GM18870 (cell line): ENCODE results near the gene TAX1BP1.

Experiments used
- ATAC-seq: cut with Tn5 transposase; IDR thresholded peaks from one replicate; pipeline ENCODE4 v1.9.1; 2021; ENCODE audit warnings: moderate library complexity; ENCODE audit not compliant: unreplicated experiment

Gene TAX1BP1

DNA sequence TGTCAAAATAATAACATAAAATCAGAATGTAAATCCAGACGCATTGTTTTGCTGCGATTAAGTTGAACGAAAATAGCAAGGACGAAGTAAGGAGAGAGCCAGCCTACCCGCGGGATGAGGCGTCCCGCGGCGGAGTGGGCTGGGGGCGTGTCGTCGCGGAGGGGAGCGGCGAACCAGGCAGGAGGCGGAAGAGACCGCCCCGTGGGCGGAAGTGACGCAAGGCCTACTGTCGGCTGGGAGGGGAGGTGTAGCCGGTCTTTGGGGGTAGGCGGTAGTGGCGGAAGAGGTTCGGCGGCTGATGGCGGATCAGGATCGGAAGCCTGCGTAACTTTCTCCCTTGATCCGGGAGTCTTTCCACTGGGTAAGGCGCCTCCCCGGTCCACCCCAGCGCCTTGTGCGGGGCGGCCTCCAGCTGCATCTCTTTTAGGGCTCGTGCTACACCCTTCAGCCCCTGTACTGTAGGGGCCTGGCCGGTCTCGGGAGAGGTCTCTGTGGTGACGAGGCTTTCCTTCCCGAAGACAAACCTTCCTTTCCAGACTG, at the start of gene TAX1BP1:
TSS of gene TAX1BP1 (plus strand) at position 254 of the 540 bp plus-strand sequence. CDS start 8,363 bp downstream, outside the sequence.
- peak; percentile 82 for ATAC-seq

DNA sequence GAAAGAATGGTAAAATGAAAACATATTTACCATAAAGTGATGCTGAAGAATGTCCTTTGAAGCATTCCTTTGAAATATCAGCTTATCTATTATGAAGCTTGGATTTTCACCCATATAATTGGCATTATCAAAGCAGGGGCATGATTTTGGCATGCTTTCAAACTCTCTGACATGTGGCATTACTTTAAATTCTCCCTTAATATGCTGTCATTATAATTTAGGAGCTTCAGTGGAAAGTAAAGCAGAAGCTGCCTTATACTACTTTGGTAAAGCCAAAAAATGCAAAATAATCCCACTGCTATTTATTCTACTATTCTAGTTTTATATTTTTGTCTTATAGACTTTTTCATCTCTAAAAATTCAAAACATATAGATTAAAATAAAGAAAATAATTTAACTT, 49.3 kb upstream of the TAX1BP1 start:
- ATAC-seq = no peak

DNA sequence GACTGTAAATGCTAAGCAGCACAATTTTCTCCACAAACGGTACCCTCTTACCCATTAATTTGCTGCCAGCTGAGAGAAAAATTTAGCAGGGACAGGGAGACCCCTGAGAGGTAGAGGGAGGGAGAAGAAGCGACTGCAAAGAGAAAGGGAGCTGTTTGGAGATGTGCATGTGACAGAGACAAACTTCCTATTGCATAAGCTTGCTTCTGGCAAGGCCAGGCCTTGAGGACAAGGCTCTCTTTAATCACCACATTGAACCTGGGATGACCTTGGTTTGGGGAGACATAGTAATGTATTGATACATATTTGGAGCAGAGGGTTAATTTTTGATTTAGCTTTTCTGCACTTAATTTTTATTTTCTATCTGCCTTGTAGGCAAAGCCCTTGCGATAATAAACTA, 46.2 kb upstream of the TAX1BP1 start:
- ATAC-seq = no peak

DNA sequence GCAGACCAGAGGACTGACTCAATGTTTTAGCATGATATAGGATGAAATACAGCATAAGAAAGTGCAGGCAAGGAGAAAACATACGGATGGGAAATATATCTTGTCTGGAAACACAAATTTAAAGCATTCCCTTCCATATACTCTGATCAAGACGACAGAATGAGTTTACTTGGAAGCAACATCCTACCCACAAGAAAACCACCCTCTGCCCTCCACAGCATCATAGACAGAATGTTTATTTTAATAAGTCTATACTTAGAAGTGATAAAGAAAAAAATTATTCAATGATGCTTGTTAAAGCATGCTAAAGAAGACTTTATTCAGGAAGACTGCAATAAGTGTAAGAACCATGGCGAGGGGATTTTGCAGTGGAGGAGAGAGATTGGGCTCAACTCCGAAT, 44.9 kb upstream of the TAX1BP1 start:
- no peak for ATAC-seq

DNA sequence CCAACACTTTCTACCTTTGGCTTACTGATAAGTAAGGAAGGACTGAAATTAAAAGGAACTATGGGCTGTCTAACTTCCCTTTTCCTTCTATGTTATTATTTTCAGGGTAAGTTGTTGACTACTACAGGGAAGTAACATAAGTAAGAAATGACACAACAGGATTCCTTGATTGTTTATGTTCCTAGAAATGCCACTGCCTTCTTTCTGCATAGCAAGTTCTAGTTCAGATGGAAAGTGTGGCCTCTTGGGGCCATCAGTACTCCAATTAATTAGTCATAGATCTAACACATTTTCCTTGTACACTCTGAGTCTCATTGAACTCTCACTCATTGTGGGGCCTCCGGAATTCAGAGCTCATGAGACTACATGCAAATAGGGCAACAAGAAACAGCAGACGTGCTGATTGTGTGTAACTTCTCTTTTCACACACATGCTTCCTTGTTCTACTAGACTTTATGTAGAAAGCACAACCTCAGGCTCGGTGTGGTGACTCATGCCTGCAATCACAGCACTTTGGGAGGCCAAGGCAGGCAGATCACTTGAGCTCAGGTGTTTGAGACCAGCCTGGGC, 42.0 kb upstream of the TAX1BP1 start:
- ATAC-seq = peak; percentile 74

DNA sequence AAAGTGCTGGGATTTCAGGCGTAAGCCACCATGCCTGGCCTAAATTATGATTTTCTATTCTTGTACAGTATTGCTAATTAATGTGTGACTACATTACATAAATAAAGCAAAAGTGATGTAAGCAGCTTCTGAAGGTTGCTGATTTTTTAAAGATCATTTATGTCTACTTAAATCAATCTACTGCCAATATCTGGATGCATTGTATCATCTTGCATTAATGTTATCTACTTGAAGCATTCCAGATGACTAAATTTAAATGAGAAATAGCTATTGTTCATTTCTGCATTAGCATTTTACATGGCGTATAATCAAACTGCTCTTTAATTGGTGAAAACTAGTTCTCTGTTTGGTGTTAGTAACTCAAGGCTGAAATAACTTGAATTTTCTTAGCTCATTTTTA, 40.2 kb upstream of the TAX1BP1 start:
- ATAC-seq = no peak

DNA sequence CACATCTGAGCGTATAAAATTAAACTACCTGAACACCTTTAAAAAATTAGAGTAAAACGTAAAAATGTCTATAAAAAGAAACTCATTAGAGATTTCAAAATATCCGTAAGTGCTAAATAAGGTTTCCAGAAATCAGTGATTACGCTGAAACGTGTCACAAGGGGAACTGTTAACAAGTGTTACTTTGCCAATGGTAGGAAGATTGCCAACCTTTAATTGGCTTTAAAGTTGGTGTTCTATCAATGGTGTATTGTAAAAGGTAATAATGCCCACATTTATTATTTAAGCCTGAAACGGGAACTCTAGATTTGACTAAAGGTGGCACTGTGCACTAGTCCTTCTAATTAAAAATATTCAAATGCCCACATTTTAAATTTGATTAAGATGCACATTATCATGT, 39.5 kb upstream of the TAX1BP1 start:
- no peak for ATAC-seq

DNA sequence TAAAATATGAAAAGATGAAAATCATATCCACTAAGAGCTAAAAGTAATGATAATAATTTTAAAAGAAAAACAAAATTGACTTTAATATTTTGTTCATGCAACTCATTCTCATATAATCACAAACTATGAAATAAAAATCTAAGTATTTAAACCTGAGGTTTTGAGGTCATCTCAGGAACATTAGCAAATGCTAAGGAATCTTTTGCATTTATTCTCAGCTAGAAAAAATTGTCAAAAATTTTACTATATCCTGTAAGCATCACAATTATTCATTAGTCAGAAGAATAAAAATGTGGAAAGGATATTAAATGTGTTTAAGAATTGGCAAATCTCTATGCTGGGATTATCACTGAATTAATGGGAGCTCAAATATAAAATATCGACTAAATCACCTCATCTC, 36.8 kb upstream of the TAX1BP1 start:
- ATAC-seq = no peak

DNA sequence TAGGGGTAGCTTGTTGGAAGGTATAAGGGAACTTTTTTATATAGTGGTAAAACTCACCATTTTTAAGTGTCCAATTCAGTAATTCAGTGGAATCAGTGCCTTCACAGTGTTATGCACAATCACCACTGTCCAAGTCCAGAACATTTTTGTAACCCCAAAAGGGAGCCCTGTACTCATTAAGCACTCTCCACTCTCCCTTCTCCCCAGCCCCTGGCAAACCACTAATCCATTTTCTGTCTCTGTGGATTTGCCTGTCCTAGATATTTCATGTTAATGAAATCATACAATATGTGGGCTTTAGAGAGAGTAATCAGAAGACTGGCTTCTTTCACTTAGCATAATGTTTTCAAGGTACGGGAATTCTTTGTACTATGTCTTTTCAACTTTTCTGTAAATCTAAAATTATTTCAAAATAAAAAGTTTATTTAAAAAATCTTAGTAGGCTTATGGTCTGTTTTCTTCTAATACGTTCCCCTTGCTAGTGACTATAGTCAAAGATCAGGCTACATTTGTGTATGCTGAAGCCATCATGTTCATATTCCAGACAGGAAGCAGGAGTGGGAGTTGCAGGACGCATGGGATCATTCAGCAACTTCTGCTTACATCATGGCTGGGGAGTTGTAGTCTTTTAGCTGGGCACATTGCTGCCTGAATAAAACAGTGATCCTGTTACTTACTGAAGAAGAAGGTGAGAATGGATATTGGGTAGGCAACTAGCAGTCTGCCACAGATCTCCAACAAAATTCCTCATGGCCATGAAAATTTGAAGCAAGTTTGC, 35.4 kb upstream of the TAX1BP1 start:
- ATAC-seq = no peak

DNA sequence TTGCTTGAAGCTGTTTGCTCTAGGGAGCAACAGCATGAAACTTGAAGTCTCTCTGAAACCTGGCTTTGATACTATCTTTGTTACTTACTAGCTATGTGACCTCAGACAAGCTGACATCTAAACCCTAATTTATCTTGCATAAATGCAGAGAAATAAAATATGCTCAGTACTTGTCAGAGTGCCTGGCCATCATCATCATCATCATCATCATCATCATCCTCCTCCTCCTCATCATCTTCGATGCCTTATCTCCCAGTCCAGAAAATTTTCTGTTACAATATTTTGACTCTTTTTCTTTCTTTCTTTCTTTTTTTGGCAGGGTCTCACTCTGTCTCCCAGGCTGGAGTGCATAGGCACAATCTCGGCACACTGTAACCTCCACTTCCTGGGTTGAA, 34.8 kb upstream of the TAX1BP1 start:
- ATAC-seq = no peak

DNA sequence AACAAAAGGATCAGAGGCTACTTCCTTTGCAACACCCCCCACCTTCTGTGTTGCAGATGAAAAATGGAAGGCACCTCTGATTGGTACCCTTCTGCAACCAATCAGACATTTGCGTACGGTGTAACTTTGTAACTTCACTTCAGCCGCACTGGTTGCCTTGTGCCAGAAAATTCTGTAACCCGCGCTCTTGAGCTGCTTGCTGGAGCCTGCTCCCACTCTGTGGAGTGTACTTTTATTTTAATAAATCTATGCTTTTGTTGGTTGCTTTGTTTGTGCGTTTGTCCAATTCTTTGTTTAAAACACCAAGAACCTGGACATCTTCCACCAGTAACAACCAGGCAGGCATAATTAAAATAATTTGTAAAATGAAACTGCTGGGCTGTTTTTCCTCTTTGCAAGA, 31.5 kb upstream of the TAX1BP1 start:
- no peak for ATAC-seq

DNA sequence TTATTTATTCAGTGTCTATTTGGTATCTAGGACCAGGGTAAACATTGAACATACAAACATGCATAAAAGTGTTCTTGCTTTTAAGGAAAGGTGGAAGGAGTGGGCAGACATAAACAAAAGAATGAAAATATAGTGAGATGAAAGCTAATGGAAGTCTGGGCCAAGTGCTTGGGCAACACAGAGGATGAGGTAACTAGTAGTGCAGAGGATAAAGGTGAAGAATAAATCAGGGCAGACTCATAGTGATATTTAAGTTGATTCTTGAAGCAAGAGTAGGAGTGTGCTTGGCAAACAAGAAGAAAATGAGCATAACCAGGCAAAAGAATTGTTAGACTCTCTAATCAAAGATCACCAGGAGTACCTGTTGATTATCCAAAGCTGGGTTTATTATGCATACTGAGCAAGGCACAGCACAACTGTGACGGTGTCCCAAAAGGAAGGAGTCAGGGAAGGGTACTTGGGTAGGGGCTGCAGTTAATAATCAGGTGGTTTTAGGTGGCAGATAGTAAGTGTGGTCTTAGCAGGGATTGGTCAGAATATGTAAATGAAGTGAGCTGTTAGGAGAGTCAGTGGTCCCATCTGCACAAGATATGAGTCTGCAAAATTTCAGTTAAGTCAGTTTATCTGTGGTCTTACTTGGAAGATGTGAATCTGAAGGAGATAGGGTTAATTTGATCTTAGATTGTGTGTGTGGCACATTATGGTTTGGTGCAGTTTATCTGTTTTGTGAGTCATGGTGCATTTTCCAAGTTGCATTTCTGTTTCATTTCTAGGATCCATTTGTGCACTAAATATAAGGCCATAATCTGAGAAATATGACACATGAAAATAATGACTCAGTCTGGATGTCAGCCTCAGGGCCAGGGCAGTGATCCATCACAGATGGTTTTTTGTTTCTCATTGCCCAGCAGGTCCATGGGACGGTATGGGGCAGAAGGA, 30.6 kb upstream of the TAX1BP1 start:
- ATAC-seq = no peak

DNA sequence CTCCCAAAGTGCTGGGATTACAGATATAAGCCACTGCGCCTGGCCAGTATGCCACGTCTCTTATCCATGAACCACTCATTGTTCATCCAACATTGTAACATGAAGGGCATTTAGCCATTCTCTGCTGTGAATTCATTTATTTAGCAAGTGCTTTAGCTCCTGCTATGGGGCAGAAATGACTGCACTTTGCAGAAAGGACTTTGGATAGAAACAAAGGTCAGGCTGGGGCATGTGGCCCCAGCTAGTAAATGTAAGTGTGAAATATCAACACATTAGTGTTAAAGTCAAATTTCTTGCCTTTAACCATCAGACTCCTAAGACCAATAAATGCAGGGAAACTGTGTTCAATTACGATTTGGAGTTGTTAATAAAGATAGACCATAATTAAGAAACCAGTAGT, 27.7 kb upstream of the TAX1BP1 start:
- ATAC-seq = no peak

DNA sequence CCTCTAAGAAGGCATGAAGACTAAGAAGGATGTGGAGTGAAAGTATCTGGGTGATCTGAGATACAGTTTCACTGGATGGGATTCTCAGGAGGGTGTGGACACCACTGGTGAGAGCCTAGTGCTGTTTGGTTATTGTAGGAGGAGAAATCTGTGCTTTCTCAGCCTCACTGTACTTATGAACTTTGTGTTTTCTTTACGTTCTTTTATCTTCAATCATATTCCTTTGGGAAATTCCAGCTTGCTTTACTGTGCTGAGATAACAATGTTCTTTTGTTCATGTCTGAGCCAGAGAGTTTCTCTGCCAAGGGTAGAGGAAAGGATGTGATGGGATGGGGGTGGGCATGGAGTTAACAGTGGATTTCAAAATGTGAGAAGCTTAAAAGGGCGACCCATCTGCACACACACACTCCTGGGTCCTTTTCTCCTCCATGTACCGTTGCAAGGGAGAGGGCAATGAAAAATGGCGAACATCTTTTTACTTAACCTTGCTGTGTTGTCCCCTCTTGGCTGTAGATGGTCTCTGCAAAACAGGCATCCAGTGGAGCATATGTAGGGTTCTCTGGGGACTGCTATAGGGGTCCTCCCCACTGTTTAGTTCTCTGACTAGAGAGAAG, 25.0 kb upstream of the TAX1BP1 start:
- ATAC-seq = no peak

DNA sequence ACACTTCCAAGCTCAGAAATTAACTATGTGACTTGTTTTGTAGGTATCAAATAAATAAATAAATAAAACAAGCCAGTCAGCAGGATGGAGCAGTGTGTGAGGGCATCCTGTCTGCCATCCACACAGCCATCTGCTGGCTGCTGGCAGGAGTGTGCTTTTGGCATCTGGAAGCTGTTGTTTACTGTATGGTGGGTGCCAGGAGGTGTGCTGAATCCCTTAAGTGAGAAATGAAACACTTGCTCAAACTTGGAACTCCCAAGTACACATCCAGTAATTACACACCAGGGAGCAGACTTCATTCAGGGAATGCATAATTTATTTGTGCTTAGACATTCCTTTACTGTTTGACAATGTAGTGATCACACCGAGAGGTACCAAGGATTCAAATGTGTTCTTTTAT, 16.9 kb upstream of the TAX1BP1 start:
- ATAC-seq = no peak

DNA sequence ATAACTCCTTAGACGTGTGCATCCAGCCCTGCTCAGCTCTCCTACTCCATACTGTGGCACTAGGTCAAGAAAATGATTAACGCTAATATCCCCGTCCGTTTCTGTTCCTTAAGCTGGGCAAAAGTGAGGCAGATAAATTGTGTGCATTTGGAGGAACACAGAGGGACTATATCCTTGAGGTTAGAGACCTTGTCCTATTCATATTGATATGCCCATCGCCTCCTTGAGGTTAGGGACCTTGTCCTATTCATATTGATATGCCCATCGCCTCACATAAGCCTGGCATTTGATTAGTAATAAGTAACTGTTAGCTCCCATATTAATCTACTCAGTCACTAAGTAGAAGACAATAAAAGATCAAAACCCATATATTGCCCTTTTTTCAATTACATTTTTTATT, 12.9 kb upstream of the TAX1BP1 start:
- ATAC-seq = no peak

DNA sequence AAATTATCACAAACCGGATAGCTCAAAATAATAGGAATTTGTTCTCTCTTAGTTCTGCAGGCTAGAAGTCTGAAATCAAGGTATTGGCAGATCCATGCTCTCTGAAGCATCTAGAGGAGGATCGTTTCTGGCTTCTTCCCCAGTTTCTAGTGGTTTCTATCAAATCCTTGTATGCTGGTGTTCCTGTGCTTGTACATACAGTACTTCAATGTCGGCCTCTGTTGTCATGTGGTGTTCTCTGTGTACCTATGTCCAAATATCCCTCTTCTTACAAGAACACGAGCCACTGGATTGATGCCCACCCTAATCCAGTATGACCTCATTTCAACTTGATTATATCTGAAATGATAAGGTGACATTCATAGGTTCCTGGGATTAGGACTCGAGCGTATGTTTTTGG, 9.8 kb upstream of the TAX1BP1 start:
- no peak for ATAC-seq

DNA sequence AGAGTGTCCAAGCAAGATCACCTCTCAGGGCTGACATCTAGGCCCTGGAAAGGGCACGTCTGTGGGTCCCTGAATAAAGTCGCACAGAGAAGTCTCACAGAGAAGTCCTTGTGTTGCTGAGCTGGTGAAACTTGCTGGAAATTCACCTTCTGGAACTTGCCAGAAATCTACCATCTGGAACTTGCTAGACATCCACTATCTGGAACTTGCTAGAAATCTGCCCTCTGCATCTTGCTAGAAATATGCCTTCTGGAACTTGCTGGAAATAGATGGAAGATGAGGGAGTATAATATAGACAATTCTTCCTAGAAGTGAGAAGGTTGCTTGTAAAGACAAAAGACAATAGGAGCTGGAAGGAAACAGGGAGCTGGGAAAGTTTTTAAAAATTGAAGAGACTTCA, 5.4 kb upstream of the TAX1BP1 start:
- ATAC-seq = no peak

DNA sequence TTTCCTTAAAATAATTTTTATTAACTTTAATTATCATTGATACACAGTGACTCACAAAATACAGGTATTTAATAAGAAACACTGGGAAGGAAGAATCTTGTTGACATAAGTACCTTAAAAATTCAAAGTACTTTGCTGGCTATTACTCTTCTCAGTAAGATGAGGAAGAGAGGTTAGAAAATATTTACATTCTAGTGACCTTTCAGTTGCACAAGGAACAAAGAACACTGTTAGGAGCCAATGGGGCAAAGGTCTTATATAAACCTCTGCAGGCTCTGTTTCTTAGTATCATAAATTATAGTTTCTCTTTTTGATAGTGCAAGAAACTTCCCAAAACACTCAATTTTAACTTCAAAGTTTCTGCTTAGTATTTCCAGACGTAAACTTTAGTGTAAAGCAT, 4.8 kb upstream of the TAX1BP1 start:
- no peak for ATAC-seq

DNA sequence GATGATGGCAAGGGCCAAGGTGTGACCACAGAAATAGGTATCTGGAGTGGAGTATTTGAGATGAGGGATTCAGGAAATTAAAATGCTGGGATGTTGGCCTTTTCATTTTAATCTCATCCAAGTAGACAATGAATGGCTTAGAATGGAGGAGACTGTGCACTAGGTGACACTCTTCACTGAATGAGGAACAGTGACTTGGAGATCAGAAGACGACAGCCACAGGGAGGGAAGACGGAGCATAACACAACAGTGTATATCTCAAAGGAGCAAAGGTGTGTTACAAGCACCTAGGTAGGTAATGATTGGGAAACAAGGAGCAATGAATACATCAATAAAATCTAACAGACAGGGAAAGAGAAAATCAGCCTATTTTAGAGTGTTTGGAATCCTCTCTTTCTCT, 4.1 kb upstream of the TAX1BP1 start:
- no peak for ATAC-seq

DNA sequence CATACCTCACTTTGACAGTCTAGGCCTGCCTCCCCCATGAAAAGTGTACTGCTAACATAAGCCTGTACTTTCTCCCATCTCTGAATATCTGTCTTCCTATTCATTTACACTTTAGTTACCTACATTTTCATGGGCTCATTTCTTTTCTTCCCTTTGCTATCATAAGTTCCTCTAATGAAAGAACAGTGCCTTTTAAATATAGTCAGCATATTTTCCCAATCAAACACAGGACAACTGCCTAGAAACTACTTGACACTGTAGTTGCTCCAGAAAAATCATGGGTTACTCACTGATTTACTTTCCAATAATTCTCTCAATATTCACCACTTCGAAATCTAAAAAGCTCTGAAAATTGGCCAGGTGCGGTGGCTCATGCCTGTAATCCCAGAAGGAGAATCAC, 2.8 kb upstream of the TAX1BP1 start:
- ATAC-seq = no peak
